Bronchial epithelial cell (primary cell): Measurements from ENCODE around the gene ABCE1. TPM values are rescaled to one million over a fixed set of nuclear protein-coding genes. Genes with fewer than 3 reads are reported as not detected.

Experiments
- DNase-seq: peaks from one replicate; pipeline ENCODE4 v3.0.0-alpha.2; 2010; ENCODE audit warnings: low read depth
- FAIRE-seq: peaks from 2 replicates; lab custom pipeline; 2011; peaks lifted over from hg19 to GRCh38; lab: Jason Lieb, UNC
- H3K27me3 ChIP-seq: 2 replicates; pipeline ENCODE4 v1.5.1; 2011; ENCODE audit warnings: low read length; ENCODE audit not compliant: control insufficient read depth, insufficient read depth
- H3K36me3 ChIP-seq: 2 replicates; pipeline ENCODE4 v1.5.1; 2011; ENCODE audit warnings: low read length; ENCODE audit not compliant: control insufficient read depth, insufficient read depth
- H3K4me3 ChIP-seq: 2 replicates; pipeline ENCODE4 v1.5.1; 2011; ENCODE audit warnings: mild to moderate bottlenecking, low read depth, low read length, control low read depth
- total RNA-seq: library from RNA; depleted of rRNA; stranded (reverse); fragments of >200 nt; gene quantifications from 2 replicates; pipeline ENCODE4 v1.2.1, GENCODE V29; 2014
- TF ChIP-seq, protein P1 (sequence below): IDR thresholded peaks from 2 replicates; pipeline ENCODE4 v1.5.1; 2011; ENCODE audit warnings: mild to moderate bottlenecking, moderate library complexity, low read length, control low read depth, inconsistent platforms; ENCODE audit not compliant: insufficient read depth, severe bottlenecking

ABCE1 gene
- total RNA-seq, 1 donor from 2014 or later: 186 TPM

GRCh38 chr4:145058256-145058655, 39.9 kb upstream of the ABCE1 start:
- no peak for FAIRE-seq

DNA sequence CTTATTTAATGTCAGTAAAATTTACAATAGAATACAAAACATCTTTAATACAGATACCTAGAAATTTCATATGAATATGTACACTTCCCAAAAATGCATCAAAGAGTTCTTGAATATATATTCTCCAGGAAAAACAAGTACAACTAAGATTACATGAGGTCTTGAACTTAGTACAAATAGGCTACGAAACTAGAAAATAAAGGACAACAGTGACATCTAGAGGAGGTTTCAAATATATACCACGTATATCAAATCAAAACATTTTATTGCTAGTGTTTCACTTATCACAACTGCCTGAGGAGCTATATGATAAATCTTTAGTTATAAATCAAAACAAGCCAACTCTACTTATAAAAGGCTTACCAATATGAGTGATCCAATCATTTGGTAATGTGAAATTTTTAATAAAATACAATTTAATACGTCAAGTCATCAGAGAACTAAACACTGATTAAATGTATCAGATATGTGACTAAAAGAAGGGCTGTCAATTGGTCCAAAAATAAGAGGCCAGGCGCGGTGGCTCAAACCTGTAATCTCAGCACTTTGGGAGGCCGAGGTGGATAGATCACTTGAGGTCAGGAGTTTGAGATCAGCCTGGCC, 36.7 kb upstream of the ABCE1 start:
- no peaks in the 10 kb centered on the region for H3K27me3 ChIP-seq
- H3K4me3 ChIP-seq: no peak overlapping the region
- no peaks in the 10 kb centered on the region for H3K36me3 ChIP-seq
- TF ChIP-seq, protein P1, sequence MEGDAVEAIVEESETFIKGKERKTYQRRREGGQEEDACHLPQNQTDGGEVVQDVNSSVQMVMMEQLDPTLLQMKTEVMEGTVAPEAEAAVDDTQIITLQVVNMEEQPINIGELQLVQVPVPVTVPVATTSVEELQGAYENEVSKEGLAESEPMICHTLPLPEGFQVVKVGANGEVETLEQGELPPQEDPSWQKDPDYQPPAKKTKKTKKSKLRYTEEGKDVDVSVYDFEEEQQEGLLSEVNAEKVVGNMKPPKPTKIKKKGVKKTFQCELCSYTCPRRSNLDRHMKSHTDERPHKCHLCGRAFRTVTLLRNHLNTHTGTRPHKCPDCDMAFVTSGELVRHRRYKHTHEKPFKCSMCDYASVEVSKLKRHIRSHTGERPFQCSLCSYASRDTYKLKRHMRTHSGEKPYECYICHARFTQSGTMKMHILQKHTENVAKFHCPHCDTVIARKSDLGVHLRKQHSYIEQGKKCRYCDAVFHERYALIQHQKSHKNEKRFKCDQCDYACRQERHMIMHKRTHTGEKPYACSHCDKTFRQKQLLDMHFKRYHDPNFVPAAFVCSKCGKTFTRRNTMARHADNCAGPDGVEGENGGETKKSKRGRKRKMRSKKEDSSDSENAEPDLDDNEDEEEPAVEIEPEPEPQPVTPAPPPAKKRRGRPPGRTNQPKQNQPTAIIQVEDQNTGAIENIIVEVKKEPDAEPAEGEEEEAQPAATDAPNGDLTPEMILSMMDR: no peak
- no peak for FAIRE-seq
- DNase-seq: peak; percentile 58

More at GRCh38 chr4:145058256-145058655, 39.9 kb upstream of the ABCE1 start:
- DNase-seq: no peak
- Histone ChIP-seq H3K36me3 (no peaks in the 10 kb centered on the region), H3K4me3 (no peak overlapping the region), H3K27me3 (no peaks in the 10 kb centered on the region)
- TF ChIP-seq, protein P1: no peak

DNA sequence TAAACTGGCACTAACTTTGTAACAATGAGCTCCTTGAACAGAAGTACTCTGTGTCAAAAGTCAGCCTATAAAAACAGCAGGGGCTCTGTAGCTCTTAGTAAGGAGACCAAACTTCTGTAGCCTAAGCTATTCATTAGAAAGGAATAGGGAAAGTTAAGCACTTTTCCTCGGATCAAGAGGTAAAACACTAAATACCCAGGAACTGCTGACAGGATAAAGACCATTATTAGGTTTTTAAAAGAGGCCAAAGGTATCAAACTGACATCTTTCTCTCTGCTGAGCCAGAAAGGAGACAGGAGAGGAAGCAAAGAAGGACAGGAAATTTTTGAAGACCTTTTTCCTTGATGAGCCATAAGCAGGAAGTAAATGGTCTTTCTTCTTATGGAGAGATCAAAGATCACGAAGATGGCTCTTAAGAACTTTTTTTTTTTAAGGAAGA, 32.0 kb upstream of the ABCE1 start:
- Histone ChIP-seq H3K27me3 (no peaks in the 10 kb centered on the region), H3K4me3 (no peak overlapping the region), H3K36me3 (no peaks in the 10 kb centered on the region)
- TF ChIP-seq, protein P1: no peak
- no peak for FAIRE-seq
- no peak for DNase-seq

DNA sequence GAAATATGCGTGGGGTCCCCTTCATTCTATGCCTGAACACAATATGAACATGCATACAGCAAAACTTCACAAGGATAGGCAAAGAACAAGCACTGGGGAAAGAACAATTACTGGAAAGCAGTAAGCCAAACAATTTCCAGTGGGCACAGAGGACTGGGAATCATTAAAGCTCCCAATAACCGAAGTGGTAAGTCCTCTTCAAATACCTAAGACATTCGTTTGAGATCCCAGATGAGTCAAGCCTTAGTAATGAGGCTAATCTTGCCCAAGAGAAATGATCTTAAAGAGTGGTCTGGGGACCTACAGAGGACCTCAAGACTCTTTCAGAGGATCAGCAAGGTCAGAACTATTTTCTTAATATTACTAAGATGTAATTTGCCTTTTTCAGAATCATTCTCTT, 28.8 kb upstream of the ABCE1 start:
- FAIRE-seq (no peak), DNase-seq (peak; percentile 73)

DNA sequence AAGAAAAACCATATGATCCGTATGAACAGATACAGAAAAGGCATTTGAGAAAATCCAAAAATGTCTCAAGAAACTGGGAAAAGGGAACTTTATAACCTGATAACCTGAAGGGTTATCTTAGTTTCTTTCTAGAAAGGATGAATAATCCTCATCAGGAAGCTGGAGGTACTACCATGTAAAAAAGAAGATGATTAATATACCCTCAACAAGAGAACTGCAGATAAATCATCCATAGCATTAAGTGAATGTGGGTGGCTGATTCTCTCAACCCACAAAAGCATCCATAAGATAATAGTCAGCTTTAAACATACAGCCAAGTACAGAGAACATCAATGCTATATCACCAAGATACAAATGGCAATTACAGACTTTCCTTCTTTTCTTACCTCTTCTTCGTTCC, 26.6 kb upstream of the ABCE1 start:
- H3K4me3 ChIP-seq: no peak overlapping the region
- FAIRE-seq: no peak
- H3K36me3 ChIP-seq: peaks cover 3% of the 10 kb centered on the region
- H3K27me3 ChIP-seq: no peaks in the 10 kb centered on the region
- TF ChIP-seq, protein P1: no peak
- DNase-seq: peak; percentile 15

More for the DNA sequence above, 28.8 kb upstream of the ABCE1 start:
- TF ChIP-seq, protein P1: no peak
- Histone ChIP-seq H3K4me3 (no peak overlapping the region), H3K27me3 (no peaks in the 10 kb centered on the region), H3K36me3 (no peaks in the 10 kb centered on the region)

GRCh38 chr4:145075742-145076468, 22.2 kb upstream of the ABCE1 start:
- TF ChIP-seq, protein P1: no peak
- FAIRE-seq: no peak
- Histone ChIP-seq H3K4me3 (no peak overlapping the region), H3K27me3 (no peaks in the 10 kb centered on the region), H3K36me3 (peaks cover 3% of the 10 kb centered on the region)
- DNase-seq: no peak
